Lower leg skin (tissue), 4 donors: Measurements from ENCODE around the gene MDM2. TPM values are rescaled to one million over a fixed set of nuclear protein-coding genes. Genes with fewer than 3 reads are reported as not detected.
A peak's percentile ranks its signal among the peaks of the same experiment; 100 is the strongest.

Experiments used
- DNase-seq, 2 donors: peaks; one replicate each; pipeline ENCODE4 v3.0.0-alpha.2; 2019; ENCODE audit warnings: low spot score in 2 of 2
- H3K4me3 ChIP-seq: fragments of 200-600 bp; sonication (generic); 2 replicates; pipeline ENCODE4 v1.5.1; 2017; ENCODE audit warnings: mild to moderate bottlenecking, low read depth; ENCODE audit not compliant: poor library complexity, severe bottlenecking
- POLR2A ChIP-seq, 2 donors: fragments of 450-650 bp; IDR thresholded peaks; one replicate each; pipeline ENCODE4 v1.6.1; 2016 to 2017; ENCODE audit warnings: antibody characterized with exemption in 2 of 2, mild to moderate bottlenecking in 1 of 2, moderate library complexity in 1 of 2
- WGBS, 2 donors: methylation state at CpG; one replicate each; pipeline ENCODE4 v1.1.5; 2018; 5-methylcytosine and 5-hydroxymethylcytosine counted together
- intact Hi-C: fragments of 100-400 bp; cut with DNase I; formaldehyde crosslinking; loops from one replicate; pipeline ENCODE4 v1.15.0; 2023; ENCODE audit warnings: low total_unique reads
- total RNA-seq, 4 donors: library from RNA; depleted of rRNA; stranded (reverse); fragments of >200 nt; gene quantifications; one replicate each; pipeline ENCODE4 v1.1.0, GENCODE V29; 2016
- TF ChIP-seq, protein P1 (sequence below), 3 donors: fragments of 450-650 bp; IDR thresholded peaks; one replicate each; pipeline ENCODE4 v1.5.1; 2016; ENCODE audit warnings: antibody characterized with exemption in 3 of 3, mild to moderate bottlenecking in 3 of 3, moderate library complexity in 2 of 3

Gene MDM2
- total RNA-seq, 4 donors from 2014 or later = 50.0 to 73.4 (median 60.3) TPM

DNA sequence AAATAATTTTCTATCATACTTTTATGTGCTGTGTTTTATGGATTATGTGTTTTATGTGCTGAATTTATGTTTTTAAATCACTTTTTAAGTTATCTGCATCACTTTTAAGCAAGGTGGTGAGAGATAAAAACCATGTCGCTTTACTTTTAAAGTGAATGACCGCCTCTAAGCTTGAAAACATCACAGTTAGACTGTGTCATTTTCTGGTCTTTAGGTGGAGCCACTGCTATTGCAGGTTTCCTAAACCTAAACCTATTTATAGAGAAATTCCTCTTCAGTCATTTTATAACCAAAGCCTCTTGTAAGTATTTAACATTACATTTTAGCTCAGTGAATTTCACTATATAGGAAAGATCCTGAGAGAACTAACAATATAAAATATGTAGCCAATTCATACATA, 21.0 kb upstream of the MDM2 start:
- intact Hi-C loops = no loop called here
- DNase-seq = no peak
- 80 to 82% methylated on average over 2 of the region's 2 CpGs for WGBS, 2 donors
- no peak overlapping the region for H3K4me3 ChIP-seq
- no peak for TF ChIP-seq POLR2A (IDR thresholded peaks at IDR 0.05)
- TF ChIP-seq, protein P1, sequence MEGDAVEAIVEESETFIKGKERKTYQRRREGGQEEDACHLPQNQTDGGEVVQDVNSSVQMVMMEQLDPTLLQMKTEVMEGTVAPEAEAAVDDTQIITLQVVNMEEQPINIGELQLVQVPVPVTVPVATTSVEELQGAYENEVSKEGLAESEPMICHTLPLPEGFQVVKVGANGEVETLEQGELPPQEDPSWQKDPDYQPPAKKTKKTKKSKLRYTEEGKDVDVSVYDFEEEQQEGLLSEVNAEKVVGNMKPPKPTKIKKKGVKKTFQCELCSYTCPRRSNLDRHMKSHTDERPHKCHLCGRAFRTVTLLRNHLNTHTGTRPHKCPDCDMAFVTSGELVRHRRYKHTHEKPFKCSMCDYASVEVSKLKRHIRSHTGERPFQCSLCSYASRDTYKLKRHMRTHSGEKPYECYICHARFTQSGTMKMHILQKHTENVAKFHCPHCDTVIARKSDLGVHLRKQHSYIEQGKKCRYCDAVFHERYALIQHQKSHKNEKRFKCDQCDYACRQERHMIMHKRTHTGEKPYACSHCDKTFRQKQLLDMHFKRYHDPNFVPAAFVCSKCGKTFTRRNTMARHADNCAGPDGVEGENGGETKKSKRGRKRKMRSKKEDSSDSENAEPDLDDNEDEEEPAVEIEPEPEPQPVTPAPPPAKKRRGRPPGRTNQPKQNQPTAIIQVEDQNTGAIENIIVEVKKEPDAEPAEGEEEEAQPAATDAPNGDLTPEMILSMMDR (IDR thresholded peaks at IDR 0.05) = no peak

DNA sequence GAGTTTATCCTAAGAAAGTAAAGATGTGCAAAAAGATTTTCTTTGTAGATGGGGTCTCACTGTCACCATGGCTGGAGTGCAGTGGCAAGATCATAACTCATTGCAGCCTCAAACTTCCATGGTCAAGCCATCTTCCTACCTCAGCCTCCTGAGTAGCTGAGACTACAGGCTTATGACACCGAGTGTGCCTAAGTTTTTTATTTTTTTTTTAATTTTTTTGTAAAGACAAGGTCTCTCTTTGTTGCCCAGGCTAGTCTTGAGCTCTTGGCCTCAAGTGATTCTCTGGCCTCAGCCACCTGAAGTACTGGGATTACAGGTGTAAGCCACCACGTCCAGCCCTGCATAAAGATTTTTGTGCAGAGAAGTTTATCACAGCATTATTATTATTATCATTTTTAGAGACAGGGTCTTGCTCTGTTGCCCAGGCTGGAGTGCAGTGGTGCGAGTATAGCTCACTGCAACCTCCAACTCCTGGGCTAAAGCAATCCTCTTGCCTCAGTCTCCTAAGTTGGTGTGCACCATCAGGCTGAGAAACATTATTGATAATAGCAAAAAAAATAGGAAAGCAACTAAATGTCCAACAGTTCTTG, 19.3 kb upstream of the MDM2 start:
- no peak overlapping the region for H3K4me3 ChIP-seq
- TF ChIP-seq, protein P1 (IDR thresholded peaks at IDR 0.05) = no peak
- no peak for TF ChIP-seq POLR2A (IDR thresholded peaks at IDR 0.05)
- 91 to 97% methylated on average over 3 of the region's 3 CpGs for WGBS, 2 donors
- DNase-seq = peak in 1 of 2 donors; percentile 3
- intact Hi-C loops = no loop called here

DNA sequence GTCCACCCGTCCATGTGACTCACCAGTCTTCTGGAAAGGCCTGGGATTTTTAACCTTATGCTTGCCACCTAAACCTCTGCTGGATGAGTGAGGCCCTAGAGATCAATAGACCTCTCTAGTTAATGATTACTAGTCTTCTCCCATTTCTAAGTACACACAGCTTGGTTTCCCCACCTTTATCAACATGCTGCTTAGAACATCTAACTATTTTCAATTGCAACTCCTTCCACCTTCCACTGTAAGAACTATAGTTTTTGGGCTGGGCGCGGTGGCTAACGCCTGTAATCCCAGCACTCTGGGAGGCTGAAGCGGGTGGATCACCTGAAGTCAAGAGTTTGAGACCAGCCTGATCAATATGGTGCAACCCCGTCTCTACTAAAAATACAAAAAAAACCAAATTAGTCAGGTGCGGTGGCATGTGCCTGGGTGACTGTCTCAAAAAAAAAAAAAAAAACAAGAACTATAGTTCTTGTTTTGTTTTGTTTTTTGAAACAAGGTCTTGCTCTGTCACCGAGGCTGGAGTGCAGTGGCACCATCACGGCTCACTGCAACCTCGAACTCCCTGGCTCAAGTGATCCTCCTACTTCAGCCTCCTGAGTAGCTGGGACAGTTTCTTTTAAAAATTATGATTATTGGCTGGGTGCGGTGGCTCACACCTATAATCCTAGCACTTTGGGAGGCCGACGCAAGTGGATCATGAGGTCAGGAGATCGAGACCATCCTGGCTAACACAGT, 18.7 kb upstream of the MDM2 start:
- no peak overlapping the region for H3K4me3 ChIP-seq
- DNase-seq = peak in 1 of 2 donors; percentile 49
- intact Hi-C loops = no loop called here
- 94 to 95% methylated on average over 14 of the region's 14 CpGs for WGBS, 2 donors
- TF ChIP-seq, protein P1 (IDR thresholded peaks at IDR 0.05) = no peak
- no peak for TF ChIP-seq POLR2A (IDR thresholded peaks at IDR 0.05)

- peak in 1 of 2 donors; percentile 73 for DNase-seq
- 95% methylated on average over 13 of the region's 13 CpGs for WGBS, 2 donors
- intact Hi-C loops = no loop called here
- H3K4me3 ChIP-seq = no peak overlapping the region
- TF ChIP-seq POLR2A (IDR thresholded peaks at IDR 0.05) = no peak
- TF ChIP-seq, protein P1 (IDR thresholded peaks at IDR 0.05) = no peak
Measured at GRCh38 chr12:68790081-68790951, 17.7 kb upstream of the MDM2 start.

DNA sequence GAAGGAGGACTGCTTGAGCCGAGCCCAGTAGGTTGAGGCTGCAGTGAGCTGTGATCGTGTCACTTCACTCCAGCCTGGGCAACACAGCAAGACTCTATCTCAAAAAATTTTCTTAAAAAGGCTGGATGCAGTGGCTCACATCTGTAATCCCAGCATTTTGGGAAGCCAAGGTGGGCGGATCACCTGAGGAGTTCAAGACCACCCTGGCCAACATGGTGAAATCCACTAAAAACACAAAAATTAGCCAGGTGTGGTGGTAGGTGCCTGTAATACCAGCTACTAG, 17.1 kb upstream of the MDM2 start:
- no peak overlapping the region for H3K4me3 ChIP-seq
- DNase-seq = no peak
- TF ChIP-seq, protein P1 (IDR thresholded peaks at IDR 0.05) = no peak
- no peak for TF ChIP-seq POLR2A (IDR thresholded peaks at IDR 0.05)
- intact Hi-C loops = no loop called here
- 63 to 67% methylated on average over 3 of the region's 3 CpGs for WGBS, 2 donors
